Body of pancreas (tissue), 4 donors: ENCODE results near the gene KRTAP10-8.

Source experiments
- POLR2A ChIP-seq, 3 donors: fragments of 450-650 bp; IDR thresholded peaks; one replicate each; pipeline ENCODE4 v1.6.1; 2016; ENCODE audit warnings: antibody characterized with exemption in 3 of 3, mild to moderate bottlenecking in 2 of 3
- TF ChIP-seq, protein P1 (sequence below), 7 experiments: fragments of 450-650 bp in 4 of 7; fragments of 200-600 bp in 3 of 7; sonication (generic) in 3 of 7; IDR thresholded peaks; one replicate each; pipeline ENCODE4 v1.5.1; 2016 to 2019; ENCODE audit warnings: antibody characterized with exemption in 7 of 7

DNA sequence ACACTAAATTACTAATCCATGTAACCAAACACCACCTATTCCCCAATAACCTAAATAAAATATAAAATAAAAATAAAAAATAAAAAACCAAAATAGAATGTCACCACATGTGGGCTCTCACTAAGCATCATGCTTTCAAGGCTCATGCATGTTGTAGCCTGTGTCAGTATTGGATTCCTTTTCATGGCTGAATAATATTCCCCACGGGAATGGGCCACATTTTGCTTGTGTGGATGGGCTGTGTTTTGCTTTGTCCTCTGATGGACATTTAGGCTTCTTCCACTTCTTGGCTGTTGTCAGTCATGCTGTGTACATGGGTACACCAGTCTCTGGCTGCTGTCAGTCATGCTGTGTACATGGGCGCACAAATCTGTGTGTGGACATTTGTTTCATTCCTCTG lies 22.8 kb upstream of the KRTAP10-8 start:
- TF ChIP-seq, protein P1, sequence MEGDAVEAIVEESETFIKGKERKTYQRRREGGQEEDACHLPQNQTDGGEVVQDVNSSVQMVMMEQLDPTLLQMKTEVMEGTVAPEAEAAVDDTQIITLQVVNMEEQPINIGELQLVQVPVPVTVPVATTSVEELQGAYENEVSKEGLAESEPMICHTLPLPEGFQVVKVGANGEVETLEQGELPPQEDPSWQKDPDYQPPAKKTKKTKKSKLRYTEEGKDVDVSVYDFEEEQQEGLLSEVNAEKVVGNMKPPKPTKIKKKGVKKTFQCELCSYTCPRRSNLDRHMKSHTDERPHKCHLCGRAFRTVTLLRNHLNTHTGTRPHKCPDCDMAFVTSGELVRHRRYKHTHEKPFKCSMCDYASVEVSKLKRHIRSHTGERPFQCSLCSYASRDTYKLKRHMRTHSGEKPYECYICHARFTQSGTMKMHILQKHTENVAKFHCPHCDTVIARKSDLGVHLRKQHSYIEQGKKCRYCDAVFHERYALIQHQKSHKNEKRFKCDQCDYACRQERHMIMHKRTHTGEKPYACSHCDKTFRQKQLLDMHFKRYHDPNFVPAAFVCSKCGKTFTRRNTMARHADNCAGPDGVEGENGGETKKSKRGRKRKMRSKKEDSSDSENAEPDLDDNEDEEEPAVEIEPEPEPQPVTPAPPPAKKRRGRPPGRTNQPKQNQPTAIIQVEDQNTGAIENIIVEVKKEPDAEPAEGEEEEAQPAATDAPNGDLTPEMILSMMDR (IDR thresholded peaks at IDR 0.05) = no peak
- TF ChIP-seq POLR2A (IDR thresholded peaks at IDR 0.05) = no peak
